Hepatocyte (in vitro differentiated cells): ENCODE data around the gene CCDC91.

Source experiments
- EZH2 ChIP-seq: fragments of 200-600 bp; sonication (generic); IDR thresholded peaks from 2 replicates; pipeline ENCODE4 v1.6.1; 2016; ENCODE audit warnings: antibody characterized with exemption, mild to moderate bottlenecking, borderline replicate concordance
- EZH2phosphoT487 ChIP-seq: fragments of 200-600 bp; sonication (generic); IDR thresholded peaks from one replicate; pipeline ENCODE4 v1.6.1; 2018; ENCODE audit warnings: antibody characterized with exemption, mild to moderate bottlenecking, low read depth, moderate library complexity; ENCODE audit not compliant: unreplicated experiment, severe bottlenecking
- TF ChIP-seq, protein P1 (sequence below): fragments of 200-600 bp; sonication (generic); IDR thresholded peaks from 2 replicates; pipeline ENCODE4 v1.5.1; 2016; ENCODE audit warnings: antibody characterized with exemption, mild to moderate bottlenecking; ENCODE audit not compliant: poor library complexity

DNA sequence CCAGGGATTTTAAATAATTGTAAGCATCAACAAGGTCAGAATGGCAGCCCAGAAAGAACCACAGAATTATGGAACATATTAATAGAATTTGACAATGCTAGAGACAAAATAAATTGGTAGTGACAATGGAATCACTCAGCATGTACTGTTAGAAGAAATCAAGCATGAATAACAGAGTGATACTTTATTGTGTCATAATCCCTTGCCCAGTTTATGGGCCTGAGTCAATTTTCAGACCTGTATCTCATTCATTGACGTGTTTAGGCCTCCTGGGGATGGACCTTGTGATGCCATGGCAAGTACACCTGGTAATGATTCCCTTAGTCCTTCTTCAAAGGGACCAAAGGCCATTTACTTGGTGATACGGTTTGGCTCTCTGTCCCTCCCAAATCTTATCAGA, 12.8 kb upstream of the CCDC91 start:
- TF ChIP-seq, protein P1, sequence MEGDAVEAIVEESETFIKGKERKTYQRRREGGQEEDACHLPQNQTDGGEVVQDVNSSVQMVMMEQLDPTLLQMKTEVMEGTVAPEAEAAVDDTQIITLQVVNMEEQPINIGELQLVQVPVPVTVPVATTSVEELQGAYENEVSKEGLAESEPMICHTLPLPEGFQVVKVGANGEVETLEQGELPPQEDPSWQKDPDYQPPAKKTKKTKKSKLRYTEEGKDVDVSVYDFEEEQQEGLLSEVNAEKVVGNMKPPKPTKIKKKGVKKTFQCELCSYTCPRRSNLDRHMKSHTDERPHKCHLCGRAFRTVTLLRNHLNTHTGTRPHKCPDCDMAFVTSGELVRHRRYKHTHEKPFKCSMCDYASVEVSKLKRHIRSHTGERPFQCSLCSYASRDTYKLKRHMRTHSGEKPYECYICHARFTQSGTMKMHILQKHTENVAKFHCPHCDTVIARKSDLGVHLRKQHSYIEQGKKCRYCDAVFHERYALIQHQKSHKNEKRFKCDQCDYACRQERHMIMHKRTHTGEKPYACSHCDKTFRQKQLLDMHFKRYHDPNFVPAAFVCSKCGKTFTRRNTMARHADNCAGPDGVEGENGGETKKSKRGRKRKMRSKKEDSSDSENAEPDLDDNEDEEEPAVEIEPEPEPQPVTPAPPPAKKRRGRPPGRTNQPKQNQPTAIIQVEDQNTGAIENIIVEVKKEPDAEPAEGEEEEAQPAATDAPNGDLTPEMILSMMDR: no peak
- TF ChIP-seq EZH2phosphoT487 (no peak), EZH2 (no peak)
